GM19193 (cell line): Measurements from ENCODE around the gene ASIC4.

Experiments
- POLR2A ChIP-seq: IDR thresholded peaks from 4 replicates; pipeline ENCODE4 v1.6.1; 2011; ENCODE audit not compliant: insufficient read depth, insufficient read length; ENCODE audit errors: extremely low read depth

Gene ASIC4

DNA sequence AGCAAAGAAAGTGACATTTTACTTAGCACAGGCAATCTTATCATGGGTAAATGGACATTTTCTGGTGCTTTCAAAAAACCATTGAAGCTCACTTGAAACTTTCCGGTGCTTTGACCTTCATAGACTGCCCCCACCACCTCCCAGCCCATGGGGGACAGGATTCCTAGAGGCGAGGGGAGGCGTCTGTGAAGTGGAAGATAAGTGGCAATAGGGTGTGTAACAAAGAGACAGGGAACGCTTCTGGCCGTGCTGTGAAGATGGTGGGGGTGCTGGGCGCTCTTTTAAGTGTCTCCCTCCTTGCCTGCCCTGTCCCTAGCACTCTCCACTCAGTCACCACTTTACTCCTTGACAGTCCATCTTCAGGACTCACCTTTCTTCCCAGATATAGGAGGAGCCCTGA lies 39.0 kb upstream of the ASIC4 start:
- no peak for TF ChIP-seq POLR2A

DNA sequence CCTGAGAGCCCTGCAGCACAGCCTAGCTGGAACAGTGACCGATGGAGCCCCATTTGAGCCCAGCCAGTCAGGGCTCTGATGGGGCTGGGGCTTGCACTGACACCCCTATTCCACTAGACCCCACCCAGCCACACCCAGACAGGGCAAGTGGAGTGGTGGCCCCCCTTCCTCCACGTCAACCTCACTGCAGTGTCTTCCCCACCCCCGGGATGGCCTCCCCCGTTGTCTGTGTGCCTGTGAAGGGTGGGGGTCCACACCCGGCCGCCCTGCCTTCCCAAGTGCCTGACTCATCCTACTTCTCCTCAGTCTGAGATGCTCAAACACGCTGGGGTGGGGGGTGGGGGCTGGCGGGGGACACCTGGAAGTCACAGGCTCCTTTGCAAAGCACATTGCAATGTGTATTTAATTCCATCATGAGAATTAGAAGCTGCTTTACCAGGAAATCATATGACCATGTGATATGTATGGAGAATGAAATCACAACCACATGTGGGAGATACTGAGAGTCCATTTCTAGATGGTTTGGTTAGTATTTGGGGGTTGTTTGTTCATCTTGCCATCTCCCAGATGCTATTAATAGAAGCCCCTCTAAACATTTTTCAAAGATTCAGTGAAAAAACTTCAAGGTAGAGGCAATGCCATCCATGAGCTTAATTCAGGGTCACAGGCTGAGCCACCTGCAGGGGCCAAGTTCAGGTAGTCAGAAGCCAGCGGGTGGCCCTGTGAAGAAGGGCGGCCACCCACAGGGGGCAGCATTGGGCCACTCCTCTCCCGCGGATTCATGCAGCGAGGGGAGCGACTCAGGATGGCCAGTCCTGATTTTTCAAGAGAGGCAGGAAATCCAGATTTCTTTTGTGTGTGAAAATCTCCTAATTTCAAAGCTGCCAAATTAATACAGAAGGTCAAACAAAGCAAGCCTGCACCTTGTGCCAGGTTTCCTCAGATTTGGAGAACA lies 38.3 kb upstream of the ASIC4 start:
- TF ChIP-seq POLR2A: no peak

DNA sequence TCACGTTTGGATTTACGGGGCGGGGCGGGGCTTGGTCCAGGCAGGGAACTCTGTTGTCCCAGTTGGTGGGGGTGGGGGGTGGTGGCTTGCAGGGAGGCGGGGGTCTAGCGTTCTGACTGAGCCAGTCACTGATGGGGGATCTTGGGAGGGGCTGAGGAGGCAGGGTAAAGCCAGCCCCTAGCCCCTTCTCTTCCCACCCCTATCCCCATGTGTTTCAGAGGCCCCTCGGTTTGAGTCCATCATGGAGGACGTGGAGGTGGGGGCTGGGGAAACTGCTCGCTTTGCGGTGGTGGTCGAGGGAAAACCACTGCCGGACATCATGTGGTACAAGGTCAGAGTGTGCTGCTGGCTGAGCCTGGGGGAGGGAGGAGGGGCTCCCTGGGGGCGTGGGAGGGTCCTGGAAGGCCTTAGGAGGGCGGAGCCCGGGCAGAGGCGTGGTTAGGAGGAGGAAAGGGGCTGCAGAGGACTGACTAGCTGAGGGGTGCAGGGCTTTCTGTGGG lies 37.6 kb upstream of the ASIC4 start:
- no peak for TF ChIP-seq POLR2A

DNA sequence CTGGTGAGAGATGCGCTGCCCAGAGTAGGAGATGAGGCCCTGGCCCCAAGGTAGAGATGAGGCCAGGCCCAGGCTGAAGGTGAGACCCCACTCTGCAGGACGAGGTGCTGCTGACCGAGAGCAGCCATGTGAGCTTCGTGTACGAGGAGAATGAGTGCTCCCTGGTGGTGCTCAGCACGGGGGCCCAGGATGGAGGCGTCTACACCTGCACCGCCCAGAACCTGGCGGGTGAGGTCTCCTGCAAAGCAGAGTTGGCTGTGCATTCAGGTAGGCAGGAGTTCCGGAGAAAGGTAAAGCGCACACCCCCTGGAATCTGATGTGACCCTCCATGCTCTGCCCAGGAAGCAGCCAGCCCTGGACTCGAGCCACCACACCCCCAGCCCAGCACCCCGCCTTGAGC lies 37.1 kb upstream of the ASIC4 start:
- no peak for TF ChIP-seq POLR2A

GRCh38 chr2:219477815-219478214 lies 36.5 kb upstream of the ASIC4 start:
- TF ChIP-seq POLR2A: no peak

DNA sequence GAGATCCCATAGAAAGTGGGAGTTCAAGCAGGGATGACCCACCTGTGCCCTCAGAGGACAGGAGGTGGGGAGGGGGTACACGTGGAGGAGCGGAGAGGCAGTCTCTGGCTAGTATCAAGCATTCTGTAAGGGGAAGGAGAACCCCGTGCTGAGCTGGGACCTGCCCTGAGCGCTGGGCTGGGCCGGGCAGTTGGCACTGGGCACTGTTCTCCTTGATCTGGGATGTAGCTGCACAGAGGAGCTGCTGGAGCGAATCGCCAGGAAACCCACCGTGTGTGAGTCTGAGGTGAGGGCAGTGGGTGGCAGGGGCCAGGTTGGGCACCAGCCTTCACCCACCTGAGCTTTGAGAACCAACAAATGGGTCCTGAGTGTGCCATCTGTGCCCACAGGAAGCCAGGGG lies 35.4 kb upstream of the ASIC4 start:
- TF ChIP-seq POLR2A: no peak

GRCh38 chr2:219480004-219480403 lies 34.3 kb upstream of the ASIC4 start:
- TF ChIP-seq POLR2A: no peak

DNA sequence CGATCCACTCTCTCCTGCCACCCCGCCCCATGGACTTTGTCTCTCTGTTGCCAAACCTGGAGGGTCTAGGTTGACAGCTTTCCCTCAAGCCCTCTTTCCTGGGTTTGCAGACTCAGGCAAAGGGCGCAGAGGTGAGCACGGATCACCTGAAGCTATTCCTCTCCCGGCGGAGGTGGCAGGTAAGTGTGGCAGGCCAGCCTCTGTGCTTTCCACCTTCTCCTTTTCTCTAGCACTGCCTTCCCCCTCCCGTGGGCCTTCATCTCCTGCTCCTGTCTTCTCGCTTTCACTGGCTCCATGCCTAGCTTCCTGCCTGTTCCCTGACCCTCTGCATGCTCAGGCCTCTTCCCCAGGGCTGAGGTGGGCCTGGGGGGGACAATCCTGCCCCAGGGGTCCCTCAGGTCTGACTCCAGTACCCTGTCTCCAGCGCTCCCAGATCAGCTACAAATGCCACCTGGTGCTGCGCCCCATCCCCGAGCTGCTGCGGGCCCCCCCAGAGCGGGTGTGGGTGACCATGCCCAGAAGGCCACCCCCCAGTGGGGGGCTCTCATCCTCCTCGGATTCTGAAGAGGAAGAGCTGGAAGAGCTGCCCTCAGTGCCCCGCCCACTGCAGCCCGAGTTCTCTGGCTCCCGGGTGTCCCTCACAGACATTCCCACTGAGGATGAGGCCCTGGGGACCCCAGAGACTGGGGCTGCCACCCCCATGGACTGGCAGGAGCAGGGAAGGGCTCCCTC lies 31.4 kb upstream of the ASIC4 start:
- no peak for TF ChIP-seq POLR2A

- no peak for TF ChIP-seq POLR2A
Measured at GRCh38 chr2:219483451-219484342, 30.6 kb upstream of the ASIC4 start.

DNA sequence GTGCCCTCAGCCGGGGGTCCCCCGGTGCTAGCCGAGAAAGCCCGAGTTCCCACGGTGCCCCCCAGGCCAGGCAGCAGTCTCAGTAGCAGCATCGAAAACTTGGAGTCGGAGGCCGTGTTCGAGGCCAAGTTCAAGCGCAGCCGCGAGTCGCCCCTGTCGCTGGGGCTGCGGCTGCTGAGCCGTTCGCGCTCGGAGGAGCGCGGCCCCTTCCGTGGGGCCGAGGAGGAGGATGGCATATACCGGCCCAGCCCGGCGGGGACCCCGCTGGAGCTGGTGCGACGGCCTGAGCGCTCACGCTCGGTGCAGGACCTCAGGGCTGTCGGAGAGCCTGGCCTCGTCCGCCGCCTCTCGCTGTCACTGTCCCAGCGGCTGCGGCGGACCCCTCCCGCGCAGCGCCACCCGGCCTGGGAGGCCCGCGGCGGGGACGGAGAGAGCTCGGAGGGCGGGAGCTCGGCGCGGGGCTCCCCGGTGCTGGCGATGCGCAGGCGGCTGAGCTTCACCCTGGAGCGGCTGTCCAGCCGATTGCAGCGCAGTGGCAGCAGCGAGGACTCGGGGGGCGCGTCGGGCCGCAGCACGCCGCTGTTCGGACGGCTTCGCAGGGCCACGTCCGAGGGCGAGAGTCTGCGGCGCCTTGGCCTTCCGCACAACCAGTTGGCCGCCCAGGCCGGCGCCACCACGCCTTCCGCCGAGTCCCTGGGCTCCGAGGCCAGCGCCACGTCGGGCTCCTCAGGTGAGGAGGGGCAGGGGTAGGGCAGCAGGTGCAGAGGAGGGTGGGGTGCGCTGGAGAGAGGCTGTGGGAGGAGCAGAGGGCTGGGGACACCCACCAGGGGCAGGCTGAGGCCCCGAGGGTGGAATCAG lies 29.7 kb upstream of the ASIC4 start:
- TF ChIP-seq POLR2A: no peak

DNA sequence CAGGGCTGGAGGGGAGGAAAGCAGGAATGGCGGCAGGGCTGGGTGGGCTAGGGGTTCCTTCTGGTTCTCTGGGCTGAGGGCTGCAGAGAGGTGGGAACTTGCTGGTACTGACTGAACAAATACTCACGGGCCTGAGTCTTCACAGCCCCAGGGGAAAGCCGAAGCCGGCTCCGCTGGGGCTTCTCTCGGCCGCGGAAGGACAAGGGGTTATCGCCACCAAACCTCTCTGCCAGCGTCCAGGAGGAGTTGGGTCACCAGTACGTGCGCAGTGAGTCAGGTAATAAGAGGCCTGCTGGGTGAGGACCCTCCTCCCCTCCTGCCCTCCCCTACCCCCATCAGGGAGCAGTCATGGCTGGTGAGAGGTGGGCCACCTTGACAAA lies 29.1 kb upstream of the ASIC4 start:
- TF ChIP-seq POLR2A: no peak

DNA sequence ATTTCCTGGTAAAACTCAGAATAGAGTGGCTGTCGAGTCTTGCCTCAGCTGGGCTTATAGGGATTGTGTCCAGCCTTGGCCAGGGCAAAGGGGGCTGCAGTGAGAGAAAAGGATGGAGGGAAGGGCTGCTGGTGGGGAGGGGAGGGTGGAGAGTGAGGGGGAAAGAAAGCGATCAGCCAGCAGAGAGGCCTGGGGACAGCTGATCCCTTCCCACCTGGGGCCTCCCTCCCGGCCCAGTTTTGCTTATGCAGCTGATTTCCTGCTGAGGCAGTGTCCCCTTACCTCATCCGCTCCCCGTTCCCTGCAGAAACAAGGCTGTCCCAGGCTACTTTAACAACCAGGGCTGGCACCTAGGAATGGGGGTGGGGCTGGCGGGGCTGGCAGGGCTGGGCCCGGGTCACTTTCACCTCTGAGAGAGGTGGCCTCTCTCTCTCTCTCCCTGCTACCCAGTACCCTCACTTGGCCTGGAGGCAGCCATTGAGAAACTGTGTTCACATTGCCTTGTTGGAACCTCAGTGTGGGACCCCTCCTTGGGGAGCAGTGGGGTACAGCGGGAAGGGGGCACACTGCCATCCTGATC lies 27.8 kb upstream of the ASIC4 start:
- no peak for TF ChIP-seq POLR2A

DNA sequence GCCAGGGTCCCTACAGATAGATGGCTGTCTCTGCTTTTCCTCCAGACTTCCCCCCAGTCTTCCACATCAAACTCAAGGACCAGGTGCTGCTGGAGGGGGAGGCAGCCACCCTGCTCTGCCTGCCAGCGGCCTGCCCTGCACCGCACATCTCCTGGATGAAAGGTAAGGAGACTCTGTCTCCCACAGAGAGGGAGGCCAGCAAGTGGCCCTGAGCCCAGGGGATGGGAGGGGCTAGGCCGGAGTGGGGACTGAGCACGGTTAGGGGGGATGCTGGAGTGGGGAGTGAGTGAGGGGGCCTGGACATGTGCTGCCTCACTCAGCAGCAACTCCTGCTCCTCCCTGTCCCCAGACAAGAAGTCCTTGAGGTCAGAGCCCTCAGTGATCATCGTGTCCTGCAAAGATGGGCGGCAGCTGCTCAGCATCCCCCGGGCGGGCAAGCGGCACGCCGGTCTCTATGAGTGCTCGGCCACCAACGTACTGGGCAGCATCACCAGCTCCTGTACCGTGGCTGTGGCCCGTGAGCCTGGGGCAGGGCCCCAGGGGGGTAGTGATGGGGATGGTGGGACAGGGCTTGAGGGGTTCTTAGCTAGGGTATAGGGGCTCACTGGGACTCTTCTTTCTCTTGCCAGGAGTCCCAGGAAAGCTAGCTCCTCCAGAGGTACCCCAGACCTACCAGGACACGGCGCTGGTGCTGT lies 26.0 kb upstream of the ASIC4 start:
- no peak for TF ChIP-seq POLR2A
